Neural cell (in vitro differentiated cells): ENCODE measurements around the gene ONECUT3. TPM values are rescaled to one million over a fixed set of nuclear protein-coding genes. Genes with fewer than 3 reads are reported as not detected.

Experiments used
- H2AFZ ChIP-seq: fragments of 200-600, 300-800 bp; sonication (generic), shearing (Covaris generic); 2 replicates; pipeline ENCODE4 v1.6.0; 2014; ENCODE audit warnings: low read depth, mild to moderate bottlenecking, antibody characterized with exemption, low read length, moderate library complexity
- H3F3A ChIP-seq: fragments of 200-600 bp; shearing (Covaris generic); 2 replicates; pipeline ENCODE4 v1.6.1; 2016; ENCODE audit warnings: mild to moderate bottlenecking, moderate library complexity, mixed read lengths, antibody characterized with exemption, low read length; ENCODE audit not compliant: insufficient read depth, poor library complexity, severe bottlenecking
- H3K27ac ChIP-seq: fragments of 200-600, 300-800 bp; sonication (generic), shearing (Covaris generic); 2 replicates; pipeline ENCODE4 v1.5.1; 2014; ENCODE audit warnings: mild to moderate bottlenecking, low read length, moderate library complexity
- H3K27me3 ChIP-seq: fragments of 300-800, 200-600 bp; sonication (generic), shearing (Covaris generic); 2 replicates; pipeline ENCODE4 v1.6.0; 2014; ENCODE audit warnings: mild to moderate bottlenecking, low read depth, low read length, moderate library complexity; ENCODE audit not compliant: insufficient read depth
- H3K36me3 ChIP-seq: fragments of 300-800, 200-600 bp; sonication (generic), shearing (Covaris generic); 2 replicates; pipeline ENCODE4 v1.5.1; 2014; ENCODE audit warnings: mild to moderate bottlenecking, antibody characterized with exemption, low read length, moderate library complexity; ENCODE audit not compliant: insufficient read depth
- H3K4me2 ChIP-seq: fragments of 300-800, 200-600 bp; sonication (generic), shearing (Covaris generic); 2 replicates; pipeline ENCODE4 v1.6.0; 2014; ENCODE audit warnings: mild to moderate bottlenecking, low read length
- H3K4me3 ChIP-seq: fragments of 300-800, 200-600 bp; sonication (generic), shearing (Covaris generic); 2 replicates; pipeline ENCODE4 v1.5.1; 2014; ENCODE audit warnings: mild to moderate bottlenecking, low read length, moderate library complexity
- H3K79me2 ChIP-seq: fragments of 200-600 bp; shearing (Covaris generic); replicated peaks from 2 replicates; pipeline ENCODE4 v1.6.0; 2014; ENCODE audit warnings: mild to moderate bottlenecking, low read length, moderate library complexity; ENCODE audit not compliant: insufficient read depth
- H3K9ac ChIP-seq: fragments of 300-800, 200-600 bp; sonication (generic), shearing (Covaris generic); 2 replicates; pipeline ENCODE4 v1.6.1; 2016; ENCODE audit warnings: mild to moderate bottlenecking, low read length, mixed read lengths
- H3K9me2 ChIP-seq: fragments of 200-600 bp; shearing (Covaris generic); 2 replicates; pipeline ENCODE4 v1.6.1; 2016; ENCODE audit warnings: mild to moderate bottlenecking, low read length, mixed read lengths; ENCODE audit not compliant: insufficient read depth
- H3K9me3 ChIP-seq: fragments of 200-600, 300-800 bp; sonication (generic), shearing (Covaris generic); 2 replicates; pipeline ENCODE4 v1.6.1; 2016; ENCODE audit warnings: mild to moderate bottlenecking, mixed run types, low read length, moderate library complexity, mixed read lengths
- H4K20me1 ChIP-seq: fragments of 200-600 bp; shearing (Covaris generic); 2 replicates; pipeline ENCODE4 v1.6.1; 2016; ENCODE audit warnings: mild to moderate bottlenecking, mixed run types; ENCODE audit not compliant: insufficient read depth
- EP300 ChIP-seq: fragments of 450-650 bp; conservative IDR thresholded peaks from 2 replicates; pipeline ENCODE4 v1.6.1; 2014; ENCODE audit warnings: antibody characterized with exemption, mild to moderate bottlenecking, moderate library complexity; ENCODE audit not compliant: poor library complexity, severe bottlenecking
- EZH2 ChIP-seq: fragments of 200-600, 300-800 bp; shearing (Covaris generic), sonication (generic); IDR thresholded peaks from 2 replicates; pipeline ENCODE4 v1.6.1; 2014; ENCODE audit warnings: antibody characterized with exemption, low read length, borderline replicate concordance, mild to moderate bottlenecking; ENCODE audit not compliant: insufficient read depth, poor library complexity, severe bottlenecking
- MXI1 ChIP-seq: fragments of 450-650 bp; conservative IDR thresholded peaks from 2 replicates; pipeline ENCODE4 v1.6.1; 2014; ENCODE audit warnings: antibody characterized with exemption, mild to moderate bottlenecking; ENCODE audit not compliant: poor library complexity, severe bottlenecking
- POLR2AphosphoS5 ChIP-seq: IDR thresholded peaks from 2 replicates; pipeline ENCODE4 v1.6.1; 2012
- RAD21 ChIP-seq: fragments of 450-650 bp; conservative IDR thresholded peaks from 2 replicates; pipeline ENCODE4 v1.6.1; 2014; ENCODE audit warnings: antibody characterized with exemption, mild to moderate bottlenecking, moderate library complexity
- SMC3 ChIP-seq: fragments of 450-650 bp; conservative IDR thresholded peaks from 2 replicates; pipeline ENCODE4 v1.6.1; 2014; ENCODE audit warnings: antibody characterized with exemption, mild to moderate bottlenecking, moderate library complexity; ENCODE audit not compliant: poor library complexity
- TAF1 ChIP-seq: IDR thresholded peaks from 2 replicates; pipeline ENCODE4 v1.6.1; 2012; ENCODE audit warnings: low read depth
- polyA plus RNA-seq: library from polyadenylated mRNA; depleted of rRNA; stranded (reverse); fragments of >200 nt; gene quantifications from 2 replicates; pipeline ENCODE4 v1.2.3, GENCODE V29; 2014
- TF ChIP-seq, protein P1 (sequence below): IDR thresholded peaks from 2 replicates; pipeline ENCODE4 v1.6.1; 2012; ENCODE audit warnings: borderline replicate concordance
- TF ChIP-seq, protein P2 (sequence below): fragments of 450-650 bp; IDR thresholded peaks from 2 replicates; pipeline ENCODE4 v1.5.1; 2014; ENCODE audit warnings: antibody characterized with exemption, mild to moderate bottlenecking, moderate library complexity; ENCODE audit not compliant: poor library complexity, severe bottlenecking

ONECUT3 gene
- polyA plus RNA-seq, 1 donor from 2014 or later = 0.45 TPM

DNA sequence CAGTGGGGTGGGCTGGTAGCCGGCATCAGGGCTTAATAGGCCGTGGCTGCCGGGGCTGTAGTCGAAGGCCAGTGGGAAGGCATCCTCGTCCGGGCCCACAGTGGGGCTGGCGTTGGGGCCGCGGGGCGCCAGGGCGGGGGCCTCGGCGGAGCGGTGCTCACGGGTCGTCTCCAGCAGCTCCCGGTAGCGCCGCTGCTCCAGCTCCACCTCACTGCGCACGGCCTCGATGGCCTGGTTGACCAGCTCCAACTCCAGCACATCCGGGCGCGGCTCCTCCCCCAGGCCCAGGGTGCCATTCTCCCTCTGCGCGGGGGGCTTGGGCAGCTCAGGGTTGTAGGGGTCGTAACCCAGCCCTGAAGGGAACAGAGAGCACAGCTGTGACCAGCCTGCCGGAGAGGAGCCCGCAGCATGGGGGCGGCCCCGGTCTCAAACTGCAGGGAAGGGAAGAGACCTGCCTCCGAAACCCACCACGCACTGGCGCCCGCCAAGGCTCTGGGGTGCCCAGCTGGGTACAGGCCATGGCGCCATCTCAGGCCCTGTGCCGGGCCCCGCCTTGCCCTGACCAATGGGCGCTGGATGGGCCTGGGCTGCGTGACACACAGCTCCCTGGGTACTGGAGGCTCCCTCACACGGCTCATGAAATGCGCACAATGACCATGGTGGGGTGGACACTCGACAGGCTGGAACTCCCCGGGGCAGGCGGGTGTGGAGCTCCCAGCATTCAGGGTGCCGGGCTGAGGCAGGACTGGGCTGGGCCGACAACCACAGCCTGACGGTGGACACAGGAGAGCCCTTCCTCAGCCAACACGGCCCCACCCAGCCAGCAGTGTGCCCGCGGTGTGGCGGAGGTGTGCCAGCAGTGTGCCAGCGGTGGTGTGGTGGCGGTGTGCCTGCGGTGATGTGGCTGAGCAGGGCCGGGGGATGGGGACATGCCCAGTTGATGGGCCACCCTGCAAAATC is 75.3 kb downstream of the ONECUT3 start:
- Histone ChIP-seq H3K27me3 (no peaks in the 10 kb centered on the region), H3K36me3 (no peaks in the 10 kb centered on the region)

DNA sequence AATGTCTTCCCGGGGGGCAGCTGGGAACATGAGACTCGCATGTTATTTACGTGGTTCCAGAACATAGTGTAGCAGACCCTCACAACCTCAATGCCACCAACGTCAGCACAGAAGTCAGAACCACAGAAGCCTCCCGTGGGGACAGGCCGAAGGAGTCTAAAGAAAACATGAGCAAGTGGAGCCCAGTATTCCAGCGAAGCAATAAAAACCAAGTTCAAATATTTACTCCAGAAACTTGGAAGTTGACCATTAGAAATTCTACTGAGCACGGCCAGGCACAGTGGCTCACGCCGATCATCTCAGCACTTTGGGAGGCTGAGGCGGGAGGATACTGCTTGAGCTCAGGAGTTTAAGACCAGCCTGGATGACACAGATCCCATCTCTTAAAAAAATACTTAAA is 76.7 kb downstream of the ONECUT3 start:
- Histone ChIP-seq H2AFZ (no peak overlapping the region), H3F3A (no peaks in the 10 kb centered on the region), H3K9ac (no peak overlapping the region), H4K20me1 (no peaks in the 10 kb centered on the region), H3K9me3 (no peaks in the 10 kb centered on the region), H3K4me3 (no peak overlapping the region), H3K4me2 (no peak overlapping the region), H3K27me3 (no peaks in the 10 kb centered on the region), H3K9me2 (no peaks in the 10 kb centered on the region), H3K27ac (no peak overlapping the region), H3K79me2 (no peaks in the 10 kb centered on the region), H3K36me3 (no peaks in the 10 kb centered on the region)
- TF ChIP-seq, protein P1, sequence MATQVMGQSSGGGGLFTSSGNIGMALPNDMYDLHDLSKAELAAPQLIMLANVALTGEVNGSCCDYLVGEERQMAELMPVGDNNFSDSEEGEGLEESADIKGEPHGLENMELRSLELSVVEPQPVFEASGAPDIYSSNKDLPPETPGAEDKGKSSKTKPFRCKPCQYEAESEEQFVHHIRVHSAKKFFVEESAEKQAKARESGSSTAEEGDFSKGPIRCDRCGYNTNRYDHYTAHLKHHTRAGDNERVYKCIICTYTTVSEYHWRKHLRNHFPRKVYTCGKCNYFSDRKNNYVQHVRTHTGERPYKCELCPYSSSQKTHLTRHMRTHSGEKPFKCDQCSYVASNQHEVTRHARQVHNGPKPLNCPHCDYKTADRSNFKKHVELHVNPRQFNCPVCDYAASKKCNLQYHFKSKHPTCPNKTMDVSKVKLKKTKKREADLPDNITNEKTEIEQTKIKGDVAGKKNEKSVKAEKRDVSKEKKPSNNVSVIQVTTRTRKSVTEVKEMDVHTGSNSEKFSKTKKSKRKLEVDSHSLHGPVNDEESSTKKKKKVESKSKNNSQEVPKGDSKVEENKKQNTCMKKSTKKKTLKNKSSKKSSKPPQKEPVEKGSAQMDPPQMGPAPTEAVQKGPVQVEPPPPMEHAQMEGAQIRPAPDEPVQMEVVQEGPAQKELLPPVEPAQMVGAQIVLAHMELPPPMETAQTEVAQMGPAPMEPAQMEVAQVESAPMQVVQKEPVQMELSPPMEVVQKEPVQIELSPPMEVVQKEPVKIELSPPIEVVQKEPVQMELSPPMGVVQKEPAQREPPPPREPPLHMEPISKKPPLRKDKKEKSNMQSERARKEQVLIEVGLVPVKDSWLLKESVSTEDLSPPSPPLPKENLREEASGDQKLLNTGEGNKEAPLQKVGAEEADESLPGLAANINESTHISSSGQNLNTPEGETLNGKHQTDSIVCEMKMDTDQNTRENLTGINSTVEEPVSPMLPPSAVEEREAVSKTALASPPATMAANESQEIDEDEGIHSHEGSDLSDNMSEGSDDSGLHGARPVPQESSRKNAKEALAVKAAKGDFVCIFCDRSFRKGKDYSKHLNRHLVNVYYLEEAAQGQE = no peak
- TF ChIP-seq, protein P2, sequence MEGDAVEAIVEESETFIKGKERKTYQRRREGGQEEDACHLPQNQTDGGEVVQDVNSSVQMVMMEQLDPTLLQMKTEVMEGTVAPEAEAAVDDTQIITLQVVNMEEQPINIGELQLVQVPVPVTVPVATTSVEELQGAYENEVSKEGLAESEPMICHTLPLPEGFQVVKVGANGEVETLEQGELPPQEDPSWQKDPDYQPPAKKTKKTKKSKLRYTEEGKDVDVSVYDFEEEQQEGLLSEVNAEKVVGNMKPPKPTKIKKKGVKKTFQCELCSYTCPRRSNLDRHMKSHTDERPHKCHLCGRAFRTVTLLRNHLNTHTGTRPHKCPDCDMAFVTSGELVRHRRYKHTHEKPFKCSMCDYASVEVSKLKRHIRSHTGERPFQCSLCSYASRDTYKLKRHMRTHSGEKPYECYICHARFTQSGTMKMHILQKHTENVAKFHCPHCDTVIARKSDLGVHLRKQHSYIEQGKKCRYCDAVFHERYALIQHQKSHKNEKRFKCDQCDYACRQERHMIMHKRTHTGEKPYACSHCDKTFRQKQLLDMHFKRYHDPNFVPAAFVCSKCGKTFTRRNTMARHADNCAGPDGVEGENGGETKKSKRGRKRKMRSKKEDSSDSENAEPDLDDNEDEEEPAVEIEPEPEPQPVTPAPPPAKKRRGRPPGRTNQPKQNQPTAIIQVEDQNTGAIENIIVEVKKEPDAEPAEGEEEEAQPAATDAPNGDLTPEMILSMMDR = no peak
- no peak for TF ChIP-seq EZH2
- no peak for TF ChIP-seq RAD21
- TF ChIP-seq EP300 = no peak
- no peak for TF ChIP-seq TAF1
- no peak for TF ChIP-seq POLR2AphosphoS5
- no peak for TF ChIP-seq MXI1
- TF ChIP-seq SMC3 = no peak

More for the DNA sequence above, 75.3 kb downstream of the ONECUT3 start:
- H3K27ac ChIP-seq = no peak overlapping the region
- no peak overlapping the region for H3K4me3 ChIP-seq
- H2AFZ ChIP-seq = no peak overlapping the region
- H3K4me2 ChIP-seq = no peak overlapping the region
- no peaks in the 10 kb centered on the region for H3K79me2 ChIP-seq
- H3F3A ChIP-seq = no peaks in the 10 kb centered on the region
- no peaks in the 10 kb centered on the region for H3K9me3 ChIP-seq
- TF ChIP-seq RAD21 (no peak), TAF1 (no peak), POLR2AphosphoS5 (no peak), SMC3 (no peak), EP300 (no peak), MXI1 (no peak), EZH2 (no peak)
- TF ChIP-seq, protein P1 = no peak
- TF ChIP-seq, protein P2 = no peak
- no peaks in the 10 kb centered on the region for H4K20me1 ChIP-seq
- no peak overlapping the region for H3K9ac ChIP-seq
- no peaks in the 10 kb centered on the region for H3K9me2 ChIP-seq
